Retina (tissue), 1 donor: ENCODE data around the gene PGC.
"Not testable (repeated sequence)": the region's sequence is repeated elsewhere in the genome, so short reads cannot be mapped to it uniquely, and the experiment has no call there.

Experiments
- DNase-seq: peaks from one replicate; pipeline ENCODE4 v3.0.0-alpha.2; 2016

PGC gene

DNA sequence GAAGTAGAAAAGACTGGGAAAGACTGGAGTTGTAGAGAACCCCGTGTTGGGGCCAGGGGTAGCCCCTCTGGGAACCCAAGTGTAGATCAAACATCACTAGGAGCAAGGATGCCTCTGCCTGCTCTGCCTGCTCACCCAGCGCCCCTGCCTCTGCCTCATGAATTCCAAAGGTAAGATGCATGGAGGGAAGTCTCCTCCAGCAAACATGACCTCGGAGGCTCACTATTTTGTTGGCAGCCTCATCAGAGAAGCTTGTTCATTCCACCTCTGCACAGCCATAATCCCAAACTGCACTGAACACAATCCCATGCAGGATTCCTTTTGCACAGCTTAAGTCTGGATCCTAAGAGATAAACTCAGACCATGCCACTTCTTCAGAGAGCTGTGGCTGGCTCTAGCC lies 27.6 kb upstream of the PGC start:
- no peak for DNase-seq

- DNase-seq = no peak
Measured at GRCh38 chr6:41771058-41771983, 24.1 kb upstream of the PGC start.

DNA sequence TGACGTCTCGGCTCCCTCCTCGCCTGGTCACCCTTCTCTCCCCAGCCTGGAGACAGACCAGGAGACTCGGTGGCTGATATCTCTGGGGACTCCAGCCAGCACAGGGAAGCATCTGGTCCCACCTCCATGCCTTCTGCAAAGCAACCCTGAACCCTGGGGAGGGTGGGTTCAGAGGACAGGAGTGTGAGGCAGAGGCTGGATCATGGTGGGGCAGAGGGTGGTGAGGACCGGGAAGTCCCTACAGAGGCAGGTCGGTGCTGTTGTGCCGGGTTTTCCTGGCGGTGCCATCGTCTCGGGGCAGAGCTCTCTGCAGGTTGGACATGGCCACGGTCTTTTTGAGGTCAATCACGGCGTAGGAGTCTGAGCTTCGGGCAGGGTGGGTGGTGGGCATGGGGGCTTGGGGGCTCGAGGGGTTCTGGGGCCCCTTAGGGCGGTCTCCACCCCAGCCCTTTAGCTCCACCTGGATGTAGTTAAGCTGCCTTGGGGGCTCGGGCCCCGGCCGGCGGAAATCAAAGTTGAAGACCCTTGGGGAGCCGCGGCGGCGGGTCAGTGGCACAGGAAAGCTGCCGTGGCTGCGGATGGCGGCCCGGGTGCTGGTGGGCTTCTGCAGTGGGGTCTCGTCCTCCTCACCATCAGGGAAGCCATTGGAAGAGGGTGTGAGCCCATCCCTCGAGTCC lies 23.3 kb upstream of the PGC start:
- DNase-seq = no peak

DNA sequence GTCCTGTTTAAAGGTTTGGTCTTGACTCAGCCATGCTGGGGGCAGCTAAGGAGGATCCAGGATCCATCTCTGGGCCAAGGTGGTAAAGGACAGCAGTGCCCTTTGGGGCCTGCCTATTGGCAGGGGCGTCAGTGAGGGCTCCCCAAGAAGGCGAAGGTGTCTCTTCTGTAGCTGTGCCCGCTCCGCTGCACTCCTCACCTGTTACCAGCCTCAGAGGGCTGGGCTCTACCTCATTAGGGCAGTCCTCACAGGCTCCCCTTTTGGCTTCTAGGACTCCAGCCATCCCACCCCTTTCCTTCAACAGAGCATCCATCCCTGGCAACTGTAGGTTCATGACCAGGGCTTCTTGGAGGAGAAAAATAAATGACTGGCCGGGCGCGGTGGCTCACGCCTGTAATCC lies 22.2 kb upstream of the PGC start:
- DNase-seq = no peak

- DNase-seq = no peak
Measured at GRCh38 chr6:41768545-41769308, 21.5 kb upstream of the PGC start.

DNA sequence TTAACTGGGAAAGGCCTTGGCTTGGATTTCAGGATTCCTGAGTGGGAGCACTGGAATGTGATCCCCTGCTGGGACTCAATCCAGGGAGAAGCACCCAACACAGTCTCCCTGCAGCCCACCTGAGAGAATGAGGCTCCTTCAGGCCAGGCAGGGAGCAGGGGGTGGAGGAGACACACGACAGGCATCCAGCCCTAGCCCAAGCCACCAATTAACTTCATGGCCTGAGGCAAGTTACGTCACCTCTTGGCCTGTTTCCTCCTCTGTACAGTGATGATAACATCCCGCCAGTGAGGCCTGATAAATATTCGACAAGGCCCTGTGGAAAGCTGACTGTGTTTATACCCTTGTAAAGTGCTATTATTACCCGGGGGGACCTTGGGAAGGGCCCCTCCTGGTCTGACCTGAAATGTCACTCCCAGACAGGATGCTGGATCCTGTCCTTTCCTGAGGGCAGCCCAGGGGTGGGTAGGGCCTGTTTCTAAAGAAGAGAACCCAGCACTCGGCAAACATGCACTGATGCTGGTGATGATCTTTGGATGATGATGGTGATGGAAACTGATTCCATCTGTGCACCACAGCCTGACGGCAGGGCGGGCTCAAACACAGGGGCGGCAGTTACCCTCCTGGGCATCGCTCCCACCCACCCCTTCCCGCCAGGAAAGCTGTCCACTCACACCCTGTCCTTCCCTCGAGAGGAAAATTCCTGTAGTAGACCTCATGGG lies 20.1 kb upstream of the PGC start:
- DNase-seq = peak; percentile 17

DNA sequence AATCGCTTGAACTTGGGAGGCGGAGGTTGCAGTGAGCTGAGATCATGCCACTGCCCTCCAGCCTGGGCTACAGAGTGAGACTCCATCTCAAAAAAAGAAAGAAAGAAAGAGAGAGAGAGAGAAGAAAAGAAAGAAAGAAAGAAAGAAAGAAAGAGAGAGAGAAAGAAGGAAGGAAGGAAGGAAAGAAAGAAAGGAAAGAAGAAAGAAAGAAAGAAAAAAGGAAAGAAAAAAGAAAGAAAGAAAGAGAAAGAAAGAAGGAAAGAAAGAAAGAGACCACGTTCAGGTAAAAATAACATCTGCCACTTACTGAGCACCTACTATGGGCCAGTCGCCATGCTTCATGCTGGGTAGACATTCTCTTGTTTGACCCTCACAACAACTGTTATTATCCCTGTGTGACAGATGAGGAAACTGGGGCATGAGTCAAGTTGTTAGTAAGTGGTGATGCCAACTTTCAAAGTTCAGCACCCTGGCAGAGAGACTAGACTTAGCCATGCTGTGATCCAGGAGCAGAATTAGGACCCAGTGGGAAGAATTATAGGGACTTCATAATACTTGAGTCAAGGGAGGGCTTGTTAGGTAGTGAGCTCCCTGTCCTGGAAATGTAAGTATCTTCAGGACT lies 19.0 kb upstream of the PGC start:
- not testable (repeated sequence) for DNase-seq

DNA sequence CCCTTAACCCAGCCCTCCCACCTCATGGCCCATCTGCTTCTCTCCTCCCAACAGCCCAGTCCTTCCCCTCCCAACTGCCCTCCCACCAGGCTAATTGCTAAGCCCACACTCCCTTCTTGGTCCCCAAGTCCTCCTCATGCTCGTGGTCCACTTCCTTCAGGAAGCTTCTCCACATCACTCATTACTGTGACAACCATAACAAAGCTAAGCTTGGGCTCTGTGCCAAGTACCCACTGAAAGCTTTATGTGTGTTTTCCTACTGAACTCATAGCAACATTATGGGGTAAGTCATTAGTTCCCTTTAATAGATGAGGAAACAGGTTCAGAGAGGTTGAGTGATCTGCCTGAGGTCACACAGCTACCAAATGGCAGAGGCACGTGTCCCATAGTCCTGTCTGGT lies 16.3 kb upstream of the PGC start:
- DNase-seq = no peak

DNA sequence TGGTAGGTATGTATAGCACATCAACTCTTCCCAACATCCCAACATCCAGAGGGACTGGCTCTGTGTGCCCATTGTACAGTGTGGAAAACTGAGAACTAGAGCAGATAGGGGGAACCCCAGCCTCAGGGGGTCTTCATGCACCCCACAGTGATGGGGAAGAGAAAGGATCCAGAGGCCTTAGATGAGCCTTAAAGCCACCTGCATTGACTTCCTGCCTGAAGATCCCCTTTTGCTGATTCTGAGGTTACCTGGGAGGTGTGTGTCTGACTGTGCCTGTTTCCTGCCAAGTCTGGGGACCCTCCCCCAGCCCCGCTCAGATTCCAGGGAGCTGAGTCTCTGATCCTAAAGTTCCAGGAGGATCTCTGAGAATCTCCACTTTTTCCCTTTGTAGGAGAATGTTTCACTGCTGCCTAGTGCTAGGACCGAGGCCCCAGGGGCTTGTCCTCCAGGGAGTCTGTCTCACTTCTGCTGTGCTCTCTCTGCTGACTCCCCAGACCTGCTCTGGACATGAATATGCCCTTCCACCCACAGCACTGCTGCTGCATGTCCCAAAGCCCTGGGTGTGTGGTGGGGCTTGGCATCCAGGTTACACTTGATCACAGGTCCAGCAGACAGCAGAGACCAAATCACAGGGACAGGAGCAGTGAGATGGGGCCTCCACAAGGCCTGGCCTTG lies 12.8 kb upstream of the PGC start:
- no peak for DNase-seq

DNA sequence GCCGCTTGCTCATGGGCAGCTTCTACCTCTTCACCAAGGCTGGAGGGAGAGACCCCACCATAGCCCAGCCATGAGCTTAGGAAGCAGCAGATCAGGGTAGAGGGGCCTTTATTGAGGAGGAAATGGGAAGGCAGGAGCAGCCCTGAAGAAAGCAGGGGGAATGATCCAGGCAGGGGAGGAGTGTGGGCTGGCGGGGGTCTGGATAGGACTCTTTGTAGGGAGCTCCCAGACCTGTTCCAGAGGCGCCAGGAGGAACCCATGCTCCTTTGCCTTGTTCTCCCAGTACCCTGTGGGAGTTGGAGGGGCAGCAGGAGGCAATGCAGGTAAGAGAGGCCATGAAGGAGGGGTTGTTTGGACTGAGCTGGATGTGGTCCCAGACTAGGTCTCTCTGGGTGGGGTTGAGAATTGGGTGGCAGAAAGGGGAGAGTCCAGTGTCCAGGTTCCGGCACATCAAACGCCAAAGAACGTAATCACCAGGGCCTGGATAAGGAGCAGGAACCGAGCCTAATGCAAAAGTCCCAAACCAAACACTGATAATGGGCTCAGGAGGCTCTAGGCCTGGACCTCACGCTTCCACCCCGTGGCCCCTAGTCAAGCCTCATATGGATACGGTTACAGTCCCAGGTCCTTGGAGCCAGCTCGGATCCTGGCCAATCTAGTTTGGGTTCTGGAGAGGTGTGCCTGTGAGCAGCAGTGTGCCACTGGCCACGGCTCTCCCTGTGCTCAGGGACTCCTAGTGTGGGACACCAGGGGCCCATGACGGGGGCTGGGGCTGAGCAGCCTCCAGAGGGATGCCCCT lies 12.1 kb upstream of the PGC start:
- no peak for DNase-seq

- DNase-seq = no peak
Measured at GRCh38 chr6:41758641-41759035, 11.4 kb upstream of the PGC start.

- no peak for DNase-seq
Measured at GRCh38 chr6:41757931-41758640, 10.9 kb upstream of the PGC start.

DNA sequence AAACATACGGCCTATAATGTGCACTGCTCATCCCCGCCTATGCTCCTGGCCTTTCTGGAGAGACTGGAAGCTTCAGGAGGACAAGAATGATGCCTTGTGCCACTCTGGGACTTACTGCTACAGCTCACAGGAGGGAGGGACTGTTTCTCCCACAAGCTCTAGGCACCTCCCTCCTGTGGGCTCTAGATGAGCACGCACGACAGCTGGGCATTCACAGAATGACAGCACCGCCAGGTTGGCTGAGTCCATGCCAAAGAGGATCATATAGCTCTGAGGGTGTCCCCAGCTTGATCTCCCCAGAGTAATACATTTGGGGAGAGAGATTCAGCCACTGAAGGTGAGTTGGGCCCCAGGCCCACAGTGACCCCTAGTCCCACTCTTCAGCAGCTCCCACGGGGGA lies 10.1 kb upstream of the PGC start:
- no peak for DNase-seq

DNA sequence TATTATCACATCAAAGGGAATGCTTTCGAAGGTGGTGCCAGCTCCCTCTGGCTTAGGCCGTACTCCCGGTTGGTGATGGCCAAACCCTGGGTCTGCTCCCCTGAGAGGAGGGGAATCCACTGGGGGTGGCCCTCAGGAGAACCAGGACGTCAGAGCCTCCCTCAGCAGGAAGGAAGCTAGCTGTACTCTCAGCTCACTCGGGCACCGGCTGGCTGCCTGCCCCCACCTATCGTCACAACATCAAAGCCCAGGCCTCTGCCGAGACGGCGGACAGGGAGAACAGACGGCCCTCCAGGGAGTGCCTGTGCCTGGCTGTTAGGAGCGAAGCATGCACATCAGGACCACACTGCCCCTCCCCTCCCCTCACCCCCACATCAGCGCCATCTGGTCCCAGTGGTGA lies 9.2 kb upstream of the PGC start:
- no peak for DNase-seq

- DNase-seq = no peak
Measured at GRCh38 chr6:41755895-41756294, 8.7 kb upstream of the PGC start.

GRCh38 chr6:41750374-41750773 lies 3.2 kb upstream of the PGC start:
- no peak for DNase-seq

GRCh38 chr6:41748542-41748941 lies 1.3 kb upstream of the PGC start:
- DNase-seq = no peak

DNA sequence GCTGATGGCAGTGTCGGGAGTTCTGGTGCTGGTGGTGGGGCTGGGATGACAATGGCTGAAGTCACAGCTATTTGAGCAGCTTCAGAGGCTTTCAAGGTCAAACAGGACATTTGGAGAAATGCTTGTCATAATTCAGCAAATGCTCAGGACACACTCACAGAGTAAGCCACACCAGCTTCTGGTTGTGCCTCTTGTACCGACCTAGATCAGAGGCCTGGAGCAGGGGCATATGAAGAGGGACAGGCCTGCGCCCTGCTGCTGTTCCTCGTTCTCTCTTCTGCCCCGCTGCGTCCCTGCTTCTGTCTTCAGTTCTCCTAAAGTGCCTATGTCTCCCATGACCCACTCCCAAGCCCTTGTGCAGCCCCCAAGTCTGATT lies 893 bp upstream of the PGC start:
- no peak for DNase-seq

GRCh38 chr6:41746107-41746506 lies 1.1 kb downstream of the PGC start:
- DNase-seq = no peak

DNA sequence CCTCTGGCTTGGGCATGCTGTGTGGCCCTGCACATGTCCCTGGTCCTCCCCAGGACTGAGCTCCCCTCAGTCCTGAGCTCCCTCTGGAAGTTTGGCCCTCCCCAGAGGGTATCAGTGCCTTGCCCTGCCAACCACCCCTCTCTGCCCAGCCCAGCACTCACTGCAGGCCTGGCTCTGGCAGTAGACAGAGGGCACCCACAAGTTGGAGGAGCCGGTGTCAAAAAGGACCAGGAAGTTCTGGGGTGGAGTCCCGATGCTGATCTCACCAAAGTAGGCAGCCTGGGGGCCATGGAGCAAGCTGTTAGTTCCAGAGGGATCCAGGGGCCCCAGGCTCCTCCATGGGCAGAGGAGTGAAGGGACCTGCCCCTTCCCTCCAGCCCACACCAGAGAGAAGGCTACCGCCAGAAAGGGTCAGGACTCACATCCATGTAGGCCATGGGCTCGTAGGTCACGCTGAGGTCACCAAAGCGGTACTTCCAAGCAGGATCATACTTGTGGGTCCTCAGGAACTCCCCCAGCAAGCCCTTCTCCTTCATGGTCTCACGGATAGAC lies 2.9 kb downstream of the PGC start:
- no peak for DNase-seq
